GM19043 (cell line): ENCODE results near the gene AFAP1L2.

Experiments used
- ATAC-seq: cut with Tn5 transposase; IDR thresholded peaks from one replicate; pipeline ENCODE4 v1.9.1; 2021; ENCODE audit warnings: low read depth; ENCODE audit not compliant: unreplicated experiment

Gene AFAP1L2

DNA sequence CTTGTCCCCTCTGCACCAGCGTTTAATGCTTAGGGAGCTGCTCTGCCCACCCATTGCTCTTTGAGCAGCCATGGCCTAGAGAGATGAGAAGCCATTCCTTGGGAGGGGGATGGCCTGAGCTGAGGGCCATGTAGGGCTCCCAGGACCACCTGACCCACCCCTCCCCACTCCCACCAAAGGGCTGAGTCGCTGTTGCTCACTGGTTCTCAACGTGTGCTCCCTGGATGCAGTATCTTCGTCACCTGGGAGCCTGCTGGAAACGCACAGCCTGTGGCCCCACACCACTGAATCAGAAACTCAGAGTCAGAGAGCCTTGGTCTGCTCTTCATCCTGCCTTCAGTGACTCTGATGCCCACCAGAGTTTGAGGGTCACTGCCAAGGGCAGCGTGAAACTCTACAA is 128.2 kb downstream of the AFAP1L2 start:
- ATAC-seq, result no peak

DNA sequence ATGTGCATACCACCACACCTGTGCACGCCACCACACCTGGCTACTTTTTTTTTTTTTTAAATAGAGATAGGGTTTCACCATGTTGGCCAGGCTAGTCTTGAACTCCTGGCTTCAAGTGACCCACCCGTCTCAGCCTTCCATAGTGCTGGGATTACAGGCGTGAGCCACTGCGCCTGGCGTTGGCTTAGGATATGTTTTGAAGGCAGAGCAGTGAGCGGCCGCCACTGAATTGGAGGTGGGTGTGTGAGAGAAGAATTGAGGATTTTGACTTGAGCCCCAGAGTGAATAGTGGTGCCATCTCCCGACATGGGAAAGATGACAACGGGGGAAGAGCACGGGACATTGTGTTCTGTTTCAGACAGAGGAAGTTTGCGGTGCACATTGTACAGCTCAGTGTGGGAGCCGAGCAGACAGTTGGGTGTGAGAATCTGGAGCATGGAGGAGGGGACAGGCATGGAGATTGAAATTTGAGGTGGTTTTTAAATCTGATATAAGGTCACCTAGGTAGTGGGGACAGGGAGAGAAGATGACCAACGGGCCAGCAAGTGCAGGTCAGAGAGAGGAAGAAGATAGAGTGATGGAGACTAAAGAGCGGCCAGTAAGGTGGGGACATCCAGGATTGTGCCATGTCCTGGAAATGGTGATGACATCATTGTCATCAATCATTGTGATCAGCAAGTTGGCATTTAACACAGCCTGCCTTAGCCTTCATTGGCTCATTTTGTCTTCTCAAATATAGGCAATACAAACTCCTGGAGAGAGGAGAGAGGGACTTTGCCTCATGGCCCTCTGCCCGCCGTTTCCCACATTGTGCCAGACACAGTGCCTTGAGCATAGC is 129.5 kb downstream of the AFAP1L2 start:
- no peak for ATAC-seq

- no peak for ATAC-seq
Measured at GRCh38 chr10:114273910-114274309, 130.4 kb downstream of the AFAP1L2 start.

GRCh38 chr10:114272696-114273095 is 131.6 kb downstream of the AFAP1L2 start:
- ATAC-seq, result no peak

GRCh38 chr10:114271779-114272167 is 132.5 kb downstream of the AFAP1L2 start:
- ATAC-seq, result no peak

- ATAC-seq, result no peak
Measured at GRCh38 chr10:114271075-114271778, 133.1 kb downstream of the AFAP1L2 start.

GRCh38 chr10:114266521-114266920 is 137.8 kb downstream of the AFAP1L2 start:
- ATAC-seq, result no peak

- no peak for ATAC-seq
Measured at GRCh38 chr10:114265392-114266053, 138.8 kb downstream of the AFAP1L2 start.

- ATAC-seq, result no peak
Measured at GRCh38 chr10:114262496-114262895, 141.8 kb downstream of the AFAP1L2 start.

DNA sequence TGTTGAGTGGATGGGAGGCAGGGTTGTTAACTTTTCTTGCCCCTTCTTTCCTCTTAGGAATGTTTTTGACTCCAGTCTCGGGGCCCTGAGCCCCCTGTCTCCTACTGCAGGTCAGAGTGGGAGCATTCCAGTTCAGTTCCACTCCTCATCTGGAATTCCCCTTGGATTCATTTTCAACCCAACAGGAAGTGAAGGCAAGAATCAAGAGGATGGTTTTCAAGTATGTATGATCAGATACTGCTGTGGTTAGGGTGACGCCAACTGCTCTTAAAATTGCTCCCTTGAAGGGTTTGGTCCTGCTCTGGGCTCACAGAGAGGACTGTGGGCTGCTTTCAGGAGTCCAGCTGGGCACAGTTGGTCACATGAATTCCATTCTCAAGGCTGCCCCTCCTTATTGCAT is 143.2 kb downstream of the AFAP1L2 start:
- no peak for ATAC-seq

GRCh38 chr10:114260366-114260765 is 143.9 kb downstream of the AFAP1L2 start:
- ATAC-seq, result no peak

GRCh38 chr10:114259824-114260223 is 144.5 kb downstream of the AFAP1L2 start:
- ATAC-seq, result no peak

GRCh38 chr10:114258274-114258840 is 145.9 kb downstream of the AFAP1L2 start:
- no peak for ATAC-seq

DNA sequence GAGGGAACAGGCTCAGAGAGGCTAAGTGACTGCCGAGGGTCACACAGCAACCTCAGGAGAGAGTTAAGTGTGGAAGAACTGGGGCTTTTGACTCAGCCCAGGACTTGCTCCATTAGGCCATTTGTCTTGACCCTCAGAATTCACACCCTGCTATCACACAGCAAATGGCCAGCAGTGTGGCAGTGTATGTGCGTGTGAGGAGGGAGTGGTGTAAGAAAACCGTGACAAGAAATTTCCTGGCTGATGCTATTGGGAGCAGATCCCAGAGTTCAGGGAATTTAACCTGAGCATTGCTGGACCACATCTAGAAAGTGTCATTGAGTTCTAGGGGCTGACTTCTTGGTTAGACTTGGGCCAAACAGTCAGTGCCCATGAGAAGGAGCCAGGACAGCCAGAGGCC is 146.8 kb downstream of the AFAP1L2 start:
- no peak for ATAC-seq

DNA sequence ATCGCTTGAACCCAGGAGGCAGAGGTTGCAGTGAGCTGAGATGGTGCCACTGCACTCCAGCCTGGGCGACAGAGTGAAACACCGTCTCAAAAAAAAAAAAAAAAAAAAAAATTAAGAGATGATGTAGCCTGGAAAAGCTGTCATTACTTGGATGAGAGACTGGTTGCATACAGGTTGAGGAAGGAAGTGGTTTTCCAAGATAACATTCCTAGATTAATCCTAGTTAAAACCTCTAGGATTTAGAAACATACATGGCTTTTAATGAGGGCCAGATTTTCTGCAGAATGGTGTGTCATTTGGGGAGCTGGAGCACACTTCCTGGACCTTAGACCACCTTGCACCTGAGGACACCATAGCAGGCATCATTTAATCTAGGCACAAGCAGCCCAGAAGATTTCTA is 147.5 kb downstream of the AFAP1L2 start:
- no peak for ATAC-seq

GRCh38 chr10:114256008-114256765 is 148.1 kb downstream of the AFAP1L2 start:
- no peak for ATAC-seq

- ATAC-seq, result no peak
Measured at GRCh38 chr10:114255227-114255626, 149.1 kb downstream of the AFAP1L2 start.

- ATAC-seq, result no peak
Measured at GRCh38 chr10:114252883-114253282, 151.4 kb downstream of the AFAP1L2 start.

DNA sequence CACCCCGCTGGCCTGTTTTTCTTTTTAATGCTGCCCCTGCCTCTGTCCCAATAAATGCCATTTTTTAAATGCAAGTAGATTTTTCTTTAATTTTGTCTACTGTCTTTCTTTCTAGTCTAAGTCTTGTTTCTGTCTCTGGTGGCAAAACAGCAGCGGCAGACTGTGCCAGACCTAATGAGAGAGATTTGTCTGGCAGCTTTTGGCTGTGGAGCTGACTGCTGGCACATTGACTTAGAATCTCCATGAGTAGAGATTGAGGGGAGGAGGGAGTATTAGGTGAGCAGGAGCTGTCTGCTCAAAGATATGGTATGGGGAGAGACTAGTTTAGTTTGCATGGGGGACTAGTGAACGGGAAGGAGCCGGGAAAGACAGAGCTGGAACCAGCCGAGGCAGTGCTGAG is 152.2 kb downstream of the AFAP1L2 start:
- no peak for ATAC-seq

DNA sequence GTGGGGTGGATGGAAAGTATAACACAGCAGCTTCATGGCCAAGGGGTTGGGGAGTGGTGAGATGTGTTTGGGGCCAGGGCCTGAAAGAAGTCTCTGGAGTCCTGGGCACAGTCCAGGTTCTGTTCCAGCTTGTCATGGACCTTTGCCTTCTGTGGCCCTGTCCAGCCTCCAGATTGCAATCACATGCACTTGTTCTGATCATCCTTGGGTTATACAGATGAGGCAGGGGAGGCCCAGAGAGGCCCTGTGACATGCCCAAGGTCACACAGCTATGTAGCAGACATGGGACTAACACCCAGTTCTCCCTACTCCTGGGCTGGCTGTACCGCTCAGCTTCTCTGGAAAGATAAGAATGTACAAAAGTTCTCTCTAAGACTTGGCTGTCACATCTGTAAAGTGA is 153.6 kb downstream of the AFAP1L2 start:
- no peak for ATAC-seq
